IMR-90 (cell line): ENCODE data around the gene NAB2. TPM values are rescaled to one million over a fixed set of nuclear protein-coding genes. Genes with fewer than 3 reads are reported as not detected.
A peak's percentile ranks its signal among the peaks of the same experiment; 100 is the strongest.

Experiments used
- ATAC-seq: fragments of 200-7000 bp; cut with Tn5 transposase; 2 replicates; pipeline ENCODE4 v1.9.1; 2020; ENCODE audit warnings: low read depth, mild to moderate bottlenecking, moderate library complexity
- BruUV-seq: library from RNA; stranded (reverse); fragments of 400-500 nt; replicated peaks from 2 replicates; lab custom pipeline; 2021; lab: Mats Ljungman, UMichigan
- CTCF ChIA-PET: fragments of 300-600 bp; formaldehyde crosslinking; extraction: SDS; loops from one replicate; lab custom pipeline; 2021; ENCODE audit warnings: antibody characterized with exemption; lab: Yijun Ruan, JAX
- POLR2A ChIA-PET: fragments of 300-600 bp; sonication (Branson Sonifier 250); formaldehyde crosslinking; loops from one replicate; lab custom pipeline; 2022; ENCODE audit warnings: antibody characterized with exemption; ENCODE audit not compliant: unreplicated experiment; lab: Charles Lee
- DNase-seq: peaks from one replicate; pipeline ENCODE4 v3.0.0; 2013
- H2AFZ ChIP-seq: replicated peaks from 2 replicates; pipeline ENCODE3; 2013; ENCODE audit warnings: low read length, mild to moderate bottlenecking; ENCODE audit not compliant: poor library complexity
- H2AK5ac ChIP-seq: 2 replicates; pipeline ENCODE4 v1.6.1; 2013; ENCODE audit warnings: low read depth, low read length, inconsistent platforms
- H2AK9ac ChIP-seq: replicated peaks from 2 replicates; pipeline ENCODE3; 2013; ENCODE audit warnings: mild to moderate bottlenecking, low read depth, low read length, moderate library complexity; ENCODE audit not compliant: poor library complexity
- H2BK120ac ChIP-seq: 2 replicates; pipeline ENCODE4 v1.6.1; 2013; ENCODE audit warnings: low read depth, low read length, inconsistent platforms
- H2BK15ac ChIP-seq: 3 replicates; pipeline ENCODE4 v1.6.1; 2013; ENCODE audit warnings: low read depth, low read length, inconsistent platforms
- H2BK20ac ChIP-seq: 2 replicates; pipeline ENCODE4 v1.6.1; 2013; ENCODE audit warnings: low read depth, mild to moderate bottlenecking, inconsistent platforms, low read length, moderate library complexity
- H2BK5ac ChIP-seq: 2 replicates; pipeline ENCODE4 v1.6.1; 2013; ENCODE audit warnings: mild to moderate bottlenecking, low read depth, low read length, inconsistent platforms; ENCODE audit not compliant: poor library complexity, severe bottlenecking
- H3K14ac ChIP-seq: replicated peaks from 2 replicates; pipeline ENCODE4 v1.6.1; 2013; ENCODE audit warnings: low read depth, low read length, inconsistent platforms
- H3K18ac ChIP-seq: 2 replicates; pipeline ENCODE4 v1.6.1; 2013; ENCODE audit warnings: low read depth, low read length, control low read depth
- H3K23ac ChIP-seq: 2 replicates; pipeline ENCODE4 v1.6.1; 2013; ENCODE audit warnings: low read depth, low read length, inconsistent platforms
- H3K27ac ChIP-seq: 2 replicates; pipeline ENCODE4 v1.5.1; 2013; ENCODE audit warnings: mild to moderate bottlenecking, control low read depth, low read length; ENCODE audit not compliant: insufficient read depth
- H3K27me3 ChIP-seq: 2 replicates; pipeline ENCODE4 v1.6.1; 2013; ENCODE audit warnings: low read length; ENCODE audit not compliant: control insufficient read depth, insufficient read depth
- H3K36me3 ChIP-seq: 2 replicates; pipeline ENCODE4 v1.6.1; 2013; ENCODE audit warnings: low read length, mixed read lengths; ENCODE audit not compliant: control insufficient read depth, insufficient read depth
- H3K4ac ChIP-seq: 2 replicates; pipeline ENCODE4 v1.6.1; 2013; ENCODE audit warnings: low read depth, low read length, inconsistent platforms
- H3K4me1 ChIP-seq: 2 replicates; pipeline ENCODE4 v1.6.1; 2013; ENCODE audit warnings: low read length, mixed read lengths; ENCODE audit not compliant: control insufficient read depth, insufficient read depth
- H3K4me2 ChIP-seq: 2 replicates; pipeline ENCODE4 v1.6.1; 2013; ENCODE audit warnings: low read depth, mild to moderate bottlenecking, control low read depth, low read length, moderate library complexity
- H3K4me3 ChIP-seq: 2 replicates; pipeline ENCODE4 v1.5.1; 2013; ENCODE audit warnings: low read depth, mild to moderate bottlenecking, control low read depth, low read length, moderate library complexity; ENCODE audit not compliant: insufficient read depth
- H3K56ac ChIP-seq: 2 replicates; pipeline ENCODE4 v1.6.1; 2013; ENCODE audit warnings: low read length, inconsistent platforms; ENCODE audit not compliant: insufficient read depth; ENCODE audit errors: extremely low read depth
- H3K79me1 ChIP-seq, 2 experiments: 2 replicates each; pipeline ENCODE4 v1.6.1; 2013; ENCODE audit warnings: low read length in 2 of 2, inconsistent platforms in 1 of 2, low read depth in 1 of 2
- H3K9ac ChIP-seq: 2 replicates; pipeline ENCODE4 v1.6.1; 2013; ENCODE audit warnings: low read depth, low read length, control low read depth
- H3K9me1 ChIP-seq: 2 replicates; pipeline ENCODE4 v1.6.1; 2013; ENCODE audit warnings: low read length, inconsistent platforms; ENCODE audit not compliant: insufficient read depth
- H3K9me3 ChIP-seq: 2 replicates; pipeline ENCODE4 v1.6.1; 2013; ENCODE audit warnings: low read length; ENCODE audit not compliant: control insufficient read depth, insufficient read depth
- H4K20me1 ChIP-seq: 2 replicates; pipeline ENCODE4 v1.6.1; 2013; ENCODE audit warnings: low read length, inconsistent platforms; ENCODE audit not compliant: insufficient read depth
- H4K5ac ChIP-seq: 2 replicates; pipeline ENCODE4 v1.6.1; 2013; ENCODE audit warnings: mild to moderate bottlenecking, low read depth, low read length, control low read depth
- H4K8ac ChIP-seq, 2 experiments: 2 replicates each; pipeline ENCODE4 v1.6.1; 2013; ENCODE audit warnings: low read depth in 2 of 2, low read length in 2 of 2, control low read depth in 1 of 2, inconsistent platforms in 1 of 2
- H4K91ac ChIP-seq: 2 replicates; pipeline ENCODE4 v1.6.1; 2013; ENCODE audit warnings: low read depth, low read length, inconsistent platforms; ENCODE audit not compliant: insufficient read depth
- BHLHE40 ChIP-seq: fragments of 150-350 bp; IDR thresholded peaks from 2 replicates; pipeline ENCODE4 v1.6.1; 2016; ENCODE audit warnings: mild to moderate bottlenecking, low read depth, low read length
- CEBPB ChIP-seq: IDR thresholded peaks from 2 replicates; pipeline ENCODE4 v1.6.1; 2012; ENCODE audit warnings: low read depth, low read length, improper control_type of control experiment
- CHD1 ChIP-seq: IDR thresholded peaks from 2 replicates; pipeline ENCODE4 v1.6.1; 2012; ENCODE audit warnings: low read depth, low read length, improper control_type of control experiment
- CTCF ChIP-seq: conservative IDR thresholded peaks from 2 replicates; pipeline ENCODE4 v1.5.1; 2012; ENCODE audit warnings: mild to moderate bottlenecking, low read depth, low read length, improper control_type of control experiment
- ELK1 ChIP-seq: fragments of 150-350 bp; IDR thresholded peaks from 2 replicates; pipeline ENCODE4 v1.6.1; 2016; ENCODE audit warnings: low read depth, mild to moderate bottlenecking, low read length, moderate library complexity, borderline replicate concordance
- FOS ChIP-seq: fragments of 150-350 bp; IDR thresholded peaks from 2 replicates; pipeline ENCODE4 v1.6.1; 2016; ENCODE audit warnings: low read depth, low read length
- MAFK ChIP-seq: IDR thresholded peaks from 2 replicates; pipeline ENCODE4 v1.6.1; 2012; ENCODE audit warnings: low read depth, low read length, improper control_type of control experiment
- MAZ ChIP-seq: IDR thresholded peaks from 2 replicates; pipeline ENCODE4 v1.6.1; 2012; ENCODE audit warnings: low read depth, mild to moderate bottlenecking, low read length, improper control_type of control experiment, moderate library complexity, borderline replicate concordance
- MXI1 ChIP-seq: IDR thresholded peaks from 2 replicates; pipeline ENCODE4 v1.6.1; 2012; ENCODE audit warnings: low read depth, mild to moderate bottlenecking, low read length, moderate library complexity, borderline replicate concordance
- NFE2L2 ChIP-seq: fragments of 150-350 bp; IDR thresholded peaks from 2 replicates; pipeline ENCODE4 v1.6.1; 2016; ENCODE audit warnings: low read depth, mild to moderate bottlenecking, low read length
- POLR2A ChIP-seq: IDR thresholded peaks from 2 replicates; pipeline ENCODE4 v1.6.1; 2012; ENCODE audit warnings: mild to moderate bottlenecking, low read depth, low read length
- RAD21 ChIP-seq: IDR thresholded peaks from 2 replicates; pipeline ENCODE4 v1.6.1; 2012; ENCODE audit warnings: low read length, improper control_type of control experiment
- RCOR1 ChIP-seq: IDR thresholded peaks from 2 replicates; pipeline ENCODE4 v1.6.1; 2012; ENCODE audit warnings: mild to moderate bottlenecking, low read length, improper control_type of control experiment; ENCODE audit not compliant: insufficient replicate concordance
- RFX5 ChIP-seq: IDR thresholded peaks from 2 replicates; pipeline ENCODE4 v1.8.0; 2012; ENCODE audit warnings: low read depth, mild to moderate bottlenecking, low read length, moderate library complexity
- SMC3 ChIP-seq: fragments of 150-350 bp; IDR thresholded peaks from 2 replicates; pipeline ENCODE4 v1.6.1; 2016; ENCODE audit warnings: low read depth, mild to moderate bottlenecking, antibody characterized with exemption, low read length, moderate library complexity
- USF2 ChIP-seq: fragments of 150-350 bp; IDR thresholded peaks from 2 replicates; pipeline ENCODE4 v1.6.1; 2017; ENCODE audit warnings: mild to moderate bottlenecking, antibody characterized with exemption, low read length, low read depth
- WGBS, 2 experiments: methylation state at CpG; one replicate each; pipeline versions ENCODE4 v1.1.5 to v1.1.7; 2013; ENCODE audit warnings: missing lambda C conversion rate in 2 of 2; ENCODE audit not compliant: insufficient read length in 1 of 2; ENCODE audit errors: extremely low coverage in 2 of 2; 5-methylcytosine and 5-hydroxymethylcytosine counted together
- dilution Hi-C: fragments of 300-500 bp; cut with HindIII; formaldehyde crosslinking; loops from one replicate; pipeline ENCODE4 v1.14.3; 2018; ENCODE audit warnings: low sequenced_read_pairs; ENCODE audit not compliant: unreplicated experiment
- in situ Hi-C: fragments of 300-500 bp; cut with MboI; formaldehyde crosslinking; loops from 3 replicates; pipeline ENCODE4 v1.14.3; 2019; ENCODE audit warnings: low sequenced_read_pairs, inconsistent platforms, mixed read lengths
- intact Hi-C: fragments of 100-400 bp; cut with micrococcal nuclease; formaldehyde crosslinking; loops from 2 replicates; pipeline ENCODE4 v1.10.0; 2022
- polyA plus RNA-seq, 3 experiments: library from polyadenylated mRNA; depleted of rRNA; stranded (reverse); fragments of >200 nt; gene quantifications; 2 replicates each; pipeline ENCODE4 v1.2.3, GENCODE V29; 2012; ENCODE audit warnings: low replicate concordance in 1 of 3
- total RNA-seq: library from RNA; depleted of rRNA; stranded (reverse); fragments of >200 nt; gene quantifications from 2 replicates; pipeline ENCODE4 v1.2.3, GENCODE V29; 2012

Gene NAB2
- total and polyA plus RNA-seq, 2 of the 4 experiments (the other 2 are of a cell fraction): 65.1 to 68.8 TPM

DNA sequence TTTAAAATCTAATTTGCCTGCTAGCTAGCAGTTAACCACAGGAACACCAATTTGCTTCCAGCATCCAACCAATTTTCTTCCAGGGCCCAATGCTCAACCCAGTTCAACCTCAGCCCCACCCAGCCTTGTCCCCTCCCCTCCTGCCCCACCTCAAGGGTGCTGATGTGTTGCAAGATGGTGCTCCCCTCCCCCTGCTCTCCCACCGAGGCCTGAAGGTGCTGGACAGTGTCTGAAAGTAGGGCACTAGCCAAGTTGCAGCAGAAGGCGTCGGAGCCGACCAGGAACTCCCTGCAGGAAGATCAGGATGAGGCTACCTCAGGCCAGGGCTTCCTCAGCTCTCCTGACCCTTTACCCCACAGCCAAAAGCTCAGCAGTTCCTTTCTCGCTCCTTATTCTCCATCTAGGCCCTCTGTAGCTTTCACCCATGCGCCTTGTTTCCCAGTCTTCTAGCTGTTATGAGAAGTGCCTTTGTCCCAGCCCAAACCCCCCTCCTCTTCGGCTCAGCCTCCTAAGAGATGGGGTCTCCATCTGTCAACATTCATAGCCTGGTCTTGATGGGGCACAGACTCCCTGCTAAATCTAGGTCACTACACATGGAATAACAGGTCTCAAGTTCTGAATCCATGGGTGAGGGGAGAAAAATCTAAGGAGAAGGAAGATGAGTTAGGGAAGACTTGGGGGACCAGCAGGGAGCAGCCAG is 18.7 kb downstream of the NAB2 start:
- Histone ChIP-seq H3K9me1 (peaks cover 5% of the 10 kb centered on the region), H2AK5ac (no peak overlapping the region), H3K27ac (no peak overlapping the region), H2AFZ (no peak overlapping the region), H3K4me2 (no peak overlapping the region), H2AK9ac (peak overlapping the region; percentile 37), H2BK15ac (no peak overlapping the region), H3K9ac (no peak overlapping the region), H3K4ac (no peak overlapping the region), H3K4me1 (0 out of 2 replicates have a peak, but pooled peaks cover 2% of the 10 kb centered on the region), H4K8ac (no peak overlapping the region), H4K91ac (no peak overlapping the region), H2BK120ac (no peak overlapping the region), H3K56ac (no peak overlapping the region), H4K5ac (no peak overlapping the region), H3K79me1 (peaks cover 22 to 57% of the 10 kb centered on the region in 2 experiments), H3K18ac (no peak overlapping the region), H3K27me3 (no peaks in the 10 kb centered on the region), H4K20me1 (peaks cover 15% of the 10 kb centered on the region), H3K23ac (no peak overlapping the region), H2BK5ac (no peak overlapping the region), H3K9me3 (no peaks in the 10 kb centered on the region), H3K4me3 (no peak overlapping the region), H3K14ac (no peak overlapping the region), H2BK20ac (no peak overlapping the region), H3K36me3 (peaks cover 39% of the 10 kb centered on the region)
- DNase-seq (no peak), ATAC-seq (no peak)
- intact Hi-C loops (no loop called here), in situ Hi-C loops (no loop called here), dilution Hi-C loops (no loop called here)
- POLR2A ChIA-PET: no interaction called here
- TF ChIP-seq CTCF (no peak), NFE2L2 (no peak), MAZ (no peak), CEBPB (no peak), RCOR1 (no peak), RAD21 (no peak), RFX5 (no peak), POLR2A (no peak), FOS (no peak), ELK1 (no peak), CHD1 (no peak), BHLHE40 (no peak), MAFK (no peak), MXI1 (no peak), SMC3 (no peak), USF2 (no peak)
- no TSS peak for BruUV-seq
- CTCF ChIA-PET: interaction anchor here (0.7 kb wide), 1 partner anchor 10 kb away, joined by 3 read pairs; no protein-coding TSS in a partner anchor
- no CpG with 5 or more reads among the region's 7 CpGs for WGBS, 2 experiments
